HG02885 (cell line): Measurements from ENCODE around the gene NUP54.

ENCODE experiments used
- ATAC-seq: cut with Tn5 transposase; IDR thresholded peaks from one replicate; pipeline ENCODE4 v1.9.1; 2021; ENCODE audit warnings: mild to moderate bottlenecking; ENCODE audit not compliant: unreplicated experiment, poor library complexity

Gene NUP54

GRCh38 chr4:76153356-76153755 lies 5.2 kb upstream of the NUP54 start:
- ATAC-seq: no peak

DNA sequence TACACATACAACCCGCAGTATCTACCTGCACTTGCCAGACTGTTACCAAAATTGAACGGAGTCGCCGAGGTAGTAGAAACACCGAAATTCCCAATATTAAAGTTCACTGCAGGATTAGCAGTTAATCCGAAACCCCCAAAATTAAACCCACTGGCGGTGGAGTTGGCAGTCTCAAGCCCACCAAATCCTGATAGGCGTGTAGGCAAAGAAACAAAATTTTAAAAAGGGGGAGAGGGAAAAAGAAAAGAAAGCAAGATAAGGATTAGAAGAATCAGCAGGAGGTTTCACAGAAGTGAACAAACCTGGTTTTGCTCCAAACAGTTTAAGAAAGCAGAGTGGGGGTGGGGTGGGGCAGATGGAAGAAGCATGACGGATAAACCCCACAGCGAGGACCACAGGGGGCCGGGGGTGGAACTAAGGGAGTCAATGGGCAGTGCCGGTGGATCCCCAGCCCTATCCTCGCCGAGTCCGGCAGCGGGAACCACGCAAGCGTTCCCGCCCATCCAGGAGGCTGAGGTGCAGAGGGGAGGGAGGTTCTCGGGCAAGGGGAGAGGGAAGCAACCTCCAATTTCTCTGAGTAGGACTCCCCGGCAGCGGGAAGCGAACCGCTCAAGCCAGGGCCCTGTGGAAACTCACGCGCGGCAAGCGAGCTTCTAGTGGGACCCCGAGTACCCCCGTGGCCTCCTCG lies 599 bp downstream of the NUP54 start:
- peak; percentile 42 for ATAC-seq

DNA sequence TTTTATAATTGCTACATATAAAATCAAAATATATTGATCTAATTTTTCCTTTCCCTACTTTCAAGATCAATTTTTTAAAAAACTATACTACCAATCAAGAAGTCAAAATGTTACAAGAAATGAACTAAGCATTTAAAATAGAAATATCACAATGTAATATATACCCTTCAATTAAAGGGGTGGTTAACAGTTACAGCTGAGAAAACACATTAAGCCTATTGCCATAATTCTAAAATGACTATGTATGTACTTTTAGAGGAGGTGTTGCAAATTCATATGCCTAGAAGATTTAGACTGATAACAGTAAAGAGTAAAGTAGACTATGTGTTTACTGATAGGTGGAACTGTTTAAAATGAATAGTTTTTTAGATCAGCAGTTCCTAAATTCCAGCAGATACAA lies 3.7 kb downstream of the NUP54 start:
- ATAC-seq: no peak

DNA sequence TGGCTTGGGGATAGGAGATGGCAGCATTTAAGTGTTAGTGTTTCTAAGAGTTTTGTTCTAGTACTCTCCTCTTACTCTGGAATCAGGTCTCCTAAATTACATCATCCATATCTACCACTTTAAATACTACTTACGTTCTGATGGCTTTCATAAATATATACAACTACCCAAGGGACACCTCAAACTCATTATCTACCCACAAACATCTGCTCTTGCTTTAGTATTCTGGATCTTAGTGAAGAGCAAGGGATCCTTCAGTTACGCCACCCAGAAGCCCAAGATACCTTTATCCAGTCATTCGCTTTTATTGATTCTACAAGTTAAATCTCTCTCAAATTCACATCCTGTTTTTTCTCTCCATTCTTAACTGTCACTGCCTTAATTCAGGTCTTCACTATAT lies 7.0 kb downstream of the NUP54 start:
- no peak for ATAC-seq

- no peak for ATAC-seq
These were observed 20.4 kb downstream of the NUP54 start for GRCh38 chr4:76127754-76128153.

DNA sequence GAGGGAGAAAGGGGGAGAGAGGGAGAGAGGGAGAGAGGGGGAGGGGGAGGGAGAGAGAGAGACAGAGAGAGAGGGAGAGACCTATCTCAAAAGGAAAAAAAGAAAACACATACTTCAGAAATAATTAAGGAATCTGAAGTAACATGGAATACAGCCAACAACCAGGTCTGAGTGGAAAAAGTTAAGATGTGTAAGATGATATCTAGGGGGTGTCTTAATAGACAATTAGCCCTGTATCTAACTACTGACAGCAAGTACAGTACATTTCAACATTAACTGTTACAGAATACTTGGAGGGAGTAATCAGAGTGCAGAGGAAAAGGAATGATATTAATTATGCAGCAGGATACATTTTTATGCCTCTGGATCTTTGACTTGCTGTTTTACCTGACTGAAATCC lies 22.4 kb downstream of the NUP54 start:
- no peak for ATAC-seq

- ATAC-seq: no peak
These were observed 28.0 kb downstream of the NUP54 start for GRCh38 chr4:76120199-76120598.

DNA sequence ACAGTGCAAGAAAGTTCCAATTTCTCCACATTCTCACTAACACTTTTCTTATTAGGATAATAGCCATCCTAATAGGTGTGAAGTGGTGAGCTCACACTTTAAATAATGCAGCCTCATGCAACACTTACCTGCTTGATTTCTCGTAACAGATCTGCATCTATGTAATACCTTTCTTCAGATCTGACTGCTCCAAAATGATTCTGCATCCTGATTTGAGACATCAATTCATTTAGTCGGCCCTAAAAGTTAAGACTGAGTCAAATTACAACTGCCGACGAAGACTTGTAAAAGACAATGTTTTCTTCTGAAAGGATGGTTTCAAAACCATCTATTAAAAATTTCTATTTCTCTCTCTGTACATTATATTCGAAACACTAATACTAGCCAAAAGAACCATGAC lies 30.7 kb downstream of the NUP54 start:
- no peak for ATAC-seq

GRCh38 chr4:76116821-76117220 lies 31.4 kb downstream of the NUP54 start:
- ATAC-seq: no peak

GRCh38 chr4:76108467-76109181 lies 39.6 kb downstream of the NUP54 start:
- ATAC-seq: no peak

GRCh38 chr4:76106442-76106841 lies 41.8 kb downstream of the NUP54 start:
- ATAC-seq: no peak

- ATAC-seq: no peak
These were observed 42.5 kb downstream of the NUP54 start for GRCh38 chr4:76105652-76106051.

- ATAC-seq: no peak
These were observed 52.1 kb downstream of the NUP54 start for GRCh38 chr4:76096076-76096475.

DNA sequence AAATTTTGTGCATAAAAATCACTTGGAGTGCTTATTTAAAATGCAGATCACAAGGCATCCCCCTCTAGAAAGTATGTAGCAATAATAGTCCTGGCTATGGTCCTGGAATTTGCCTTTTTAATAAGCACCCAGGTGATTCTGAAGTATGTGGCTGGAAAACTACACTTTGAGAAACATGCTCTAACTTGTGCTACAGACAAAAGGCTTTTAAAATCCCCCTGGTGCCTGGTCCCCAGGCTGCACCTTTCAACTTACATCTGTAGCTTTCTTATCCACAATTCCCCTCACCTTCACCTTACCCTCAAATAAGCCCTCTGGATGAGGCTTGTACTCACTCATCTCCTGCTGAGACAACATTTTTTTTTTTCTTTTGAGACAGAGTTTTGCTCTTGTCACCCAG lies 52.6 kb downstream of the NUP54 start:
- ATAC-seq: no peak

DNA sequence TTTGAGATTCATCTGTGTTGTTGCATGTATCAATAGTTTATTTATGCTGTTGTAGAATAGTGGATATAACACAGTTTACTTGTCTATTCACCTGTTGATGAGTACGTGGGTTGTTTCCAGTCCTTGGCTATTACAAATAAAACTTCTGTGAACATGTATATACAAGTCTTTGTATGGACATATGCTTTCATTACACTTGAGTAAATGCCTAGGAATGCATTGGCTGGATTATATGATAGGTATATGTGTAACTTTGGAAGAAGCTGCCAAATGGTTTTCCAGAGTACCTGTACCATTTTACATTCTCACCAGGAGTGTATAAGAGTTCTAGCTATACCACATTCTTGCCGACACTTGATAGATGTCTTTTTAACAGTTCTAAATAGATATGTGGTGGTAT lies 57.1 kb downstream of the NUP54 start:
- ATAC-seq: no peak

- ATAC-seq: peak; percentile 74
These were observed 57.9 kb downstream of the NUP54 start for GRCh38 chr4:76090241-76090691.

DNA sequence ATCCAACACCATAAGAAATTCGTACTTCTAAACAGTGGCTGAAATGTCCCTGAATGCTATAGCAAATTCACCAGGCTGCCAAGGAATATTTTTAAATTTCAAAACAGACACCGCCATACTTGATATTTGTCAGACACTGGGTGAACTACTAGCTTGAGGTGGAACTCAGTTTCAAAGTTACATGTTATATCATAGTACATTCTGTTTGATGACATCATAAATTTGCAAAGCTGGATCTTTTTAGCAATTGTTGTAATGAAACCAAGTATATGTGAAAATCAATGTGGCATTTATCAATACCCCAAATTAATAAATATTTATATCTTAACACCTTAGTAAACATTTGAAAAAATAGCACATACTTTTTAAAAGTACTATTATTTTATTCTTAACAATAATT lies 59.5 kb downstream of the NUP54 start:
- ATAC-seq: no peak

GRCh38 chr4:76087007-76087769 lies 61.0 kb downstream of the NUP54 start:
- no peak for ATAC-seq

- ATAC-seq: no peak
These were observed 63.7 kb downstream of the NUP54 start for GRCh38 chr4:76084542-76084941.

DNA sequence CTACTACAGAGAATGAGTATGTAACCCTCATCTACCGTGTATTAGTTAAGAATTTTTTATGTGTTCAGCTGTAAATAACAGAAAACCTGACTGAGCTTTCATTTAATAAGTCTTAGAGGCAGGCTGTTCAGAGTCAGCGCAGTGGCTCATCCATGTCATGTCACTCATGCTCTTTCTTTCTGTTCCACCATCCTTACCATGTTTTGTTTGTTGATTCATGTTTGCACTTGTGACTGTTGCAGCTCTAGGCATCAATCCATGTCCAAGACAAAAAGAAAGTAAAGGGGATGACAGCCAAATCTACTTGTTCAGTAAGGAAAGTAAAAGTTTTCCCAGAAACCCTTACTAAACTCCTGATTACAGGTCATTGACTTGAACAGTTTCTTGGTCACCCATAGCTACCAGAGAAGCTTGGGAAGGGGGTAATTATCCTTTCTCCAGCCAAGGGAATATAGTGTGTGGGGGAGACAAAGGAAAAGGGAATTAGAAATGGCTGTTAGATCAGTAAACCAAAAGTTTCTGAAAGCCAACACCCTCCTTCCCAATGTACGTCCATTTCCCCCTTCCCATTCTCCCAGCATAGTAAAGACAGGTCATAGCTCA lies 64.7 kb downstream of the NUP54 start:
- no peak for ATAC-seq

DNA sequence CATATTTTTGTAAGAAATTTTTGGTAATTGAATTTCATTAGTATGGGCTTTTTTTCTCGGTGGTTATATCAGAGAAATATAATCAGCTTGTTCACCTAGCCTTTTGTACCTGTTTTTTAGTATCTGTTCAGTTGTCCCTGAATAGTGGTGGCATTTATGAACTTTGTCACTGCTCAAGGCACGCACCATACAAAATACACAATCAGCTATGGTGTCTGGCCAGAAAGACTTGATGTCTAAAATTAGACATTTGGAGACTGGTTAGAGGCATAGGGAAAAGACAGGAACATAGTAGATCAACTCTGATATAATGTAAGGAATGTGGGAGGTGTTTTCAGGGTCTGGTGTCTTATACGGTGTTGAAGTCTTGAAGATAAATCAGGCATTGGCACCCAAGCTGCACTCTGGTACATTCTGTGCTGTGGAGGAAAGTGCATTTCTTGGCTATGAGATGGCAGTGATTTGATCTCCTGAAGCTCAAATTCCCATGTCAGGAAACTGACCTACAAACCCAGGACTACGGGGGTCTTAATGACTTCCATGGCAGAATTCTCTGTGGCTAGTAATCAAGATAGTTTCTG lies 70.1 kb downstream of the NUP54 start:
- no peak for ATAC-seq
